ENCODE results near the gene SIGMAR1.

SIGMAR1 gene

DNA sequence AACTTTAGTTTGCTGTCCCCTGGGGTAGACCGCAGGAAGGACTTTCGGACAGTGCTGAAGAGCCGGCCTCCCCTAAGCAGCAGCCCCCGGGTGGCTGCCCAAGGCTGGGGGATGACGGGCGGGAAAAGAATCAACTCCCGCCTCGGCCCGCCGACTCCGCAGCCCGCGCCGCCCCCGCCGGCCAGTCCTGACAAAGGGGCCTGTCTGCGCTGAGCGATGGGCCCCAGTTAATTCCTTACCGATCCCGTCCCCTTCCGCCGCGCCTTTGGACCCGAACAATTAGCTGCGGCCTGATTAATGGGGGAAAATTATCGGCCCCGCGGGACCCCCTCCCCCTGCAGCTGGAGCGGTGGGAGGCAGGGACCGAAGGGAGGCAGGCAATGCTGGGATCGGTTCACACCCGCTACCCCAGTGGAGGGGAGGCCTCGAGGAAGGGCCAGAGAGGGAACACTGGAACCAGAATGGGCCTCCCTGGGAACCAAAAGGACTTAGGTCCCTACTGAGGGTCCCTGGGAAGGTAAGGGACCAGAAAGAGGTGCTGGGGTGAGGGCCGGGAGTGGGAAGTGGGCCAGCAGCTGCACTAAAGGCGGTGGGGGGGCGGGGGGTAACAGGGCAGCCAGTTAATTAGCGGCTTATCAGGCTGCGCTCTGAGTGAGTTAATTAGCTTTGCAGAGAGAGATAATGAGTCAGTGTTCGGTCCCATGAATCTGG, 13.0 kb downstream of the SIGMAR1 start:
- H3K27ac ChIP-seq (ENCODE audit: low read depth, low read length), result no peak overlapping the region
- H3K4me3 ChIP-seq (ENCODE audit: low read depth in 1 of 5, low read length in 5 of 5), result no peak overlapping the region
- H3K9me3 ChIP-seq (ENCODE audit: control insufficient read depth in 5 of 5, low read length in 5 of 5), result no peaks in the 10 kb centered on the region
- peaks cover 63 to 75% (median 73%) of the 10 kb centered on the region in 5 donors for H3K27me3 ChIP-seq (ENCODE audit: control insufficient read depth in 5 of 5, insufficient read depth in 4 of 5, low read length in 5 of 5)
- H3K9ac ChIP-seq (ENCODE audit: low read length in 5 of 5), result no peak overlapping the region
- no peaks in the 10 kb centered on the region for H3K36me3 ChIP-seq (ENCODE audit: control insufficient read depth in 5 of 5, insufficient read depth in 5 of 5, low read length in 5 of 5)
- peaks cover 3 to 37% (median 28%) of the 10 kb centered on the region in 5 donors for H3K4me1 ChIP-seq (ENCODE audit: control insufficient read depth in 5 of 5, insufficient read depth in 5 of 5, low read length in 5 of 5)

- no peaks in the 10 kb centered on the region for H3K9me3 ChIP-seq (ENCODE audit: control insufficient read depth in 5 of 5, low read length in 5 of 5)
- no peak overlapping the region for H3K4me3 ChIP-seq (ENCODE audit: low read depth in 1 of 5, low read length in 5 of 5)
Measured at GRCh38 chr9:34623374-34624235, 14.0 kb downstream of the SIGMAR1 start.

GRCh38 chr9:34620061-34620994, 17.3 kb downstream of the SIGMAR1 start, which contains the start of gene DCTN3:
DCTN3 (minus strand) TSS chr9:34620495; CDS start chr9:34620464, 31 bp downstream.
- Histone ChIP-seq H3K27me3 (ENCODE audit: control insufficient read depth in 5 of 5, insufficient read depth in 4 of 5, low read length in 5 of 5) (peaks cover 25 to 35% (median 34%) of the 10 kb centered on the region in 5 donors), H3K9me3 (ENCODE audit: control insufficient read depth in 5 of 5, low read length in 5 of 5) (no peaks in the 10 kb centered on the region), H3K4me1 (ENCODE audit: control insufficient read depth in 5 of 5, insufficient read depth in 5 of 5, low read length in 5 of 5) (peaks cover 5 to 30% (median 21%) of the 10 kb centered on the region in 5 donors), H3K4me3 (ENCODE audit: low read depth in 1 of 5, low read length in 5 of 5) (peak within 1 kb of the TSS; percentile 75 to 92 (median 90)), H3K27ac (ENCODE audit: low read depth, low read length) (no peak within 1 kb of the TSS), H3K36me3 (ENCODE audit: control insufficient read depth in 5 of 5, insufficient read depth in 5 of 5, low read length in 5 of 5) (peaks cover 6 to 34% (median 29%) of the 10 kb centered on the region in 5 donors), H3K9ac (ENCODE audit: low read length in 5 of 5) (peak within 1 kb of the TSS; percentile 64 to 87 (median 86))

More at GRCh38 chr9:34623374-34624235, 14.0 kb downstream of the SIGMAR1 start:
- Histone ChIP-seq H3K4me1 (ENCODE audit: control insufficient read depth in 5 of 5, insufficient read depth in 5 of 5, low read length in 5 of 5) (peaks cover 5 to 35% (median 26%) of the 10 kb centered on the region in 5 donors), H3K27me3 (ENCODE audit: control insufficient read depth in 5 of 5, insufficient read depth in 4 of 5, low read length in 5 of 5) (peaks cover 55 to 67% (median 65%) of the 10 kb centered on the region in 5 donors), H3K36me3 (ENCODE audit: control insufficient read depth in 5 of 5, insufficient read depth in 5 of 5, low read length in 5 of 5) (peaks cover 0 to 1% (median 0%) of the 10 kb centered on the region in 5 donors), H3K9ac (ENCODE audit: low read length in 5 of 5) (no peak overlapping the region), H3K27ac (ENCODE audit: low read depth, low read length) (no peak overlapping the region)

DNA sequence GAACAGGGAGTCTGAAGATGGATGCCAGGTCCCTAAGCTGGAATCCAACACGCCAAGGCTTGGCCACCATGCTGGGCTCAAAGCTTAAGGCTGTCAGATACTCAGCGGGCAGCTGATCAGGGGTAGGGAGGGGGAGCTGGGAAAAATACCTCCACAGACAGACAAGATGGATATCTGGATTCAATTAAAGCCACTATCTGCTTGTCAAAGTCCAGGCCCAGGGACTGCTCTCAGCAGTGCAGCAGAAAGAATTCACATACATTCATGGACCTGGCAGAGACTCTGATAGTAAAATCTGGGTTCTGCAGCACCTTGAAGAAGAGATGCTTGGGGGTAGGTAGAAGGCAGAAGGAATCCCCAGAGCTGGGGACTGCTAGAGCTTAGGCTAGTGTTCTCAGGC, 22.5 kb downstream of the SIGMAR1 start:
- no peaks in the 10 kb centered on the region for H3K27me3 ChIP-seq (ENCODE audit: control insufficient read depth in 5 of 5, insufficient read depth in 4 of 5, low read length in 5 of 5)
- peaks cover 6 to 54% (median 47%) of the 10 kb centered on the region in 5 donors for H3K36me3 ChIP-seq (ENCODE audit: control insufficient read depth in 5 of 5, insufficient read depth in 5 of 5, low read length in 5 of 5)
- no peak overlapping the region for H3K27ac ChIP-seq (ENCODE audit: low read depth, low read length)
- no peak overlapping the region for H3K9ac ChIP-seq (ENCODE audit: low read length in 5 of 5)
- peaks cover 10 to 38% (median 37%) of the 10 kb centered on the region in 5 donors for H3K4me1 ChIP-seq (ENCODE audit: control insufficient read depth in 5 of 5, insufficient read depth in 5 of 5, low read length in 5 of 5)
- H3K4me3 ChIP-seq (ENCODE audit: low read depth in 1 of 5, low read length in 5 of 5), result no peak overlapping the region
- H3K9me3 ChIP-seq (ENCODE audit: control insufficient read depth in 5 of 5, low read length in 5 of 5), result no peaks in the 10 kb centered on the region

- H3K9me3 ChIP-seq (ENCODE audit: control insufficient read depth in 5 of 5, low read length in 5 of 5), result no peaks in the 10 kb centered on the region
- H3K4me1 ChIP-seq (ENCODE audit: control insufficient read depth in 5 of 5, insufficient read depth in 5 of 5, low read length in 5 of 5), result peaks cover 5 to 28% (median 25%) of the 10 kb centered on the region in 5 donors
- H3K27ac ChIP-seq (ENCODE audit: low read depth, low read length), result peak overlapping the region; percentile 60
- no peaks in the 10 kb centered on the region for H3K27me3 ChIP-seq (ENCODE audit: control insufficient read depth in 5 of 5, insufficient read depth in 4 of 5, low read length in 5 of 5)
- peak overlapping the region in 4 of 5 donors; percentile 48 to 92 (median 66) for H3K9ac ChIP-seq (ENCODE audit: low read length in 5 of 5)
- peak overlapping the region; percentile 58 to 84 (median 80) for H3K4me3 ChIP-seq (ENCODE audit: low read depth in 1 of 5, low read length in 5 of 5)
- H3K36me3 ChIP-seq (ENCODE audit: control insufficient read depth in 5 of 5, insufficient read depth in 5 of 5, low read length in 5 of 5), result peaks cover 3 to 45% (median 40%) of the 10 kb centered on the region in 5 donors
Measured at GRCh38 chr9:34612788-34613390, 24.7 kb downstream of the SIGMAR1 start.

- Histone ChIP-seq H3K9ac (ENCODE audit: low read length in 5 of 5) (peak within 1 kb of the TSS; percentile 59 to 96 (median 92)), H3K4me3 (ENCODE audit: low read depth in 1 of 5, low read length in 5 of 5) (peak within 1 kb of the TSS; percentile 79 to 87 (median 83)), H3K9me3 (ENCODE audit: control insufficient read depth in 5 of 5, low read length in 5 of 5) (no peaks in the 10 kb centered on the region)
Measured at GRCh38 chr9:34611811-34612787, 25.5 kb downstream of the SIGMAR1 start, which contains the start of gene RPP25L. RPP25L (minus strand) TSS chr9:34612097; CDS start chr9:34611296, 801 bp downstream.

GRCh38 chr9:34611251-34611810, 26.3 kb downstream of the SIGMAR1 start:
- H3K27me3 ChIP-seq (ENCODE audit: control insufficient read depth in 5 of 5, insufficient read depth in 4 of 5, low read length in 5 of 5), result no peaks in the 10 kb centered on the region
- peak overlapping the region; percentile 60 for H3K27ac ChIP-seq (ENCODE audit: low read depth, low read length)
- peaks cover 5 to 28% (median 25%) of the 10 kb centered on the region in 5 donors for H3K4me1 ChIP-seq (ENCODE audit: control insufficient read depth in 5 of 5, insufficient read depth in 5 of 5, low read length in 5 of 5)
- peak overlapping the region; percentile 79 to 87 (median 83) for H3K4me3 ChIP-seq (ENCODE audit: low read depth in 1 of 5, low read length in 5 of 5)
- H3K9me3 ChIP-seq (ENCODE audit: control insufficient read depth in 5 of 5, low read length in 5 of 5), result no peaks in the 10 kb centered on the region
- H3K36me3 ChIP-seq (ENCODE audit: control insufficient read depth in 5 of 5, insufficient read depth in 5 of 5, low read length in 5 of 5), result peaks cover 0 to 30% (median 24%) of the 10 kb centered on the region in 5 donors
- H3K9ac ChIP-seq (ENCODE audit: low read length in 5 of 5), result peak overlapping the region; percentile 56 to 96 (median 92)

More at GRCh38 chr9:34611811-34612787, 25.5 kb downstream of the SIGMAR1 start, which contains the start of gene RPP25L:
- Histone ChIP-seq H3K27me3 (ENCODE audit: control insufficient read depth in 5 of 5, insufficient read depth in 4 of 5, low read length in 5 of 5) (no peaks in the 10 kb centered on the region), H3K27ac (ENCODE audit: low read depth, low read length) (peak within 1 kb of the TSS; percentile 60), H3K36me3 (ENCODE audit: control insufficient read depth in 5 of 5, insufficient read depth in 5 of 5, low read length in 5 of 5) (peaks cover 0 to 37% (median 32%) of the 10 kb centered on the region in 5 donors), H3K4me1 (ENCODE audit: control insufficient read depth in 5 of 5, insufficient read depth in 5 of 5, low read length in 5 of 5) (peaks cover 5 to 28% (median 25%) of the 10 kb centered on the region in 5 donors)
